IMR-90 (cell line): Measurements from ENCODE around the gene TTC38.

ENCODE experiments used
- BHLHE40 ChIP-seq: fragments of 150-350 bp; IDR thresholded peaks from 2 replicates; pipeline ENCODE4 v1.6.1; 2016; ENCODE audit warnings: mild to moderate bottlenecking, low read depth, low read length
- CEBPB ChIP-seq: IDR thresholded peaks from 2 replicates; pipeline ENCODE4 v1.6.1; 2012; ENCODE audit warnings: low read depth, low read length, improper control_type of control experiment
- CHD1 ChIP-seq: IDR thresholded peaks from 2 replicates; pipeline ENCODE4 v1.6.1; 2012; ENCODE audit warnings: low read depth, low read length, improper control_type of control experiment
- FOS ChIP-seq: fragments of 150-350 bp; IDR thresholded peaks from 2 replicates; pipeline ENCODE4 v1.6.1; 2016; ENCODE audit warnings: low read depth, low read length
- MAFK ChIP-seq: IDR thresholded peaks from 2 replicates; pipeline ENCODE4 v1.6.1; 2012; ENCODE audit warnings: low read depth, low read length, improper control_type of control experiment
- MAZ ChIP-seq: IDR thresholded peaks from 2 replicates; pipeline ENCODE4 v1.6.1; 2012; ENCODE audit warnings: low read depth, mild to moderate bottlenecking, low read length, improper control_type of control experiment, moderate library complexity, borderline replicate concordance
- MXI1 ChIP-seq: IDR thresholded peaks from 2 replicates; pipeline ENCODE4 v1.6.1; 2012; ENCODE audit warnings: low read depth, mild to moderate bottlenecking, low read length, moderate library complexity, borderline replicate concordance
- POLR2A ChIP-seq: IDR thresholded peaks from 2 replicates; pipeline ENCODE4 v1.6.1; 2012; ENCODE audit warnings: mild to moderate bottlenecking, low read depth, low read length
- RAD21 ChIP-seq: IDR thresholded peaks from 2 replicates; pipeline ENCODE4 v1.6.1; 2012; ENCODE audit warnings: low read length, improper control_type of control experiment
- RFX5 ChIP-seq: IDR thresholded peaks from 2 replicates; pipeline ENCODE4 v1.8.0; 2012; ENCODE audit warnings: low read depth, mild to moderate bottlenecking, low read length, moderate library complexity
- SMC3 ChIP-seq: fragments of 150-350 bp; IDR thresholded peaks from 2 replicates; pipeline ENCODE4 v1.6.1; 2016; ENCODE audit warnings: low read depth, mild to moderate bottlenecking, antibody characterized with exemption, low read length, moderate library complexity
- TF ChIP-seq, protein P1 (sequence below): conservative IDR thresholded peaks from 2 replicates; pipeline ENCODE4 v1.5.1; 2012; ENCODE audit warnings: mild to moderate bottlenecking, low read depth, low read length, improper control_type of control experiment
- TF ChIP-seq, protein P2 (sequence below): fragments of 150-350 bp; IDR thresholded peaks from 2 replicates; pipeline ENCODE4 v1.6.1; 2017; ENCODE audit warnings: mild to moderate bottlenecking, antibody characterized with exemption, low read length, low read depth
- TF ChIP-seq, protein P3 (sequence below): fragments of 150-350 bp; IDR thresholded peaks from 2 replicates; pipeline ENCODE4 v1.6.1; 2016; ENCODE audit warnings: low read depth, mild to moderate bottlenecking, low read length, moderate library complexity, borderline replicate concordance

- TF ChIP-seq CHD1 (no peak), SMC3 (no peak), RAD21 (peak; percentile 42; the same call in 1 of the 2 replicates), MAZ (0 out of 2 replicates have a peak, but pooled peaks have one; percentile 13), BHLHE40 (no peak), POLR2A (no peak), CEBPB (no peak), RFX5 (no peak), MXI1 (peak; percentile 96), FOS (no peak), MAFK (no peak)
- TF ChIP-seq, protein P1, sequence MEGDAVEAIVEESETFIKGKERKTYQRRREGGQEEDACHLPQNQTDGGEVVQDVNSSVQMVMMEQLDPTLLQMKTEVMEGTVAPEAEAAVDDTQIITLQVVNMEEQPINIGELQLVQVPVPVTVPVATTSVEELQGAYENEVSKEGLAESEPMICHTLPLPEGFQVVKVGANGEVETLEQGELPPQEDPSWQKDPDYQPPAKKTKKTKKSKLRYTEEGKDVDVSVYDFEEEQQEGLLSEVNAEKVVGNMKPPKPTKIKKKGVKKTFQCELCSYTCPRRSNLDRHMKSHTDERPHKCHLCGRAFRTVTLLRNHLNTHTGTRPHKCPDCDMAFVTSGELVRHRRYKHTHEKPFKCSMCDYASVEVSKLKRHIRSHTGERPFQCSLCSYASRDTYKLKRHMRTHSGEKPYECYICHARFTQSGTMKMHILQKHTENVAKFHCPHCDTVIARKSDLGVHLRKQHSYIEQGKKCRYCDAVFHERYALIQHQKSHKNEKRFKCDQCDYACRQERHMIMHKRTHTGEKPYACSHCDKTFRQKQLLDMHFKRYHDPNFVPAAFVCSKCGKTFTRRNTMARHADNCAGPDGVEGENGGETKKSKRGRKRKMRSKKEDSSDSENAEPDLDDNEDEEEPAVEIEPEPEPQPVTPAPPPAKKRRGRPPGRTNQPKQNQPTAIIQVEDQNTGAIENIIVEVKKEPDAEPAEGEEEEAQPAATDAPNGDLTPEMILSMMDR, result peak; percentile 32; the same call in 1 of the 2 replicates
- TF ChIP-seq, protein P2, sequence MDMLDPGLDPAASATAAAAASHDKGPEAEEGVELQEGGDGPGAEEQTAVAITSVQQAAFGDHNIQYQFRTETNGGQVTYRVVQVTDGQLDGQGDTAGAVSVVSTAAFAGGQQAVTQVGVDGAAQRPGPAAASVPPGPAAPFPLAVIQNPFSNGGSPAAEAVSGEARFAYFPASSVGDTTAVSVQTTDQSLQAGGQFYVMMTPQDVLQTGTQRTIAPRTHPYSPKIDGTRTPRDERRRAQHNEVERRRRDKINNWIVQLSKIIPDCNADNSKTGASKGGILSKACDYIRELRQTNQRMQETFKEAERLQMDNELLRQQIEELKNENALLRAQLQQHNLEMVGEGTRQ, result no peak; the same call in 1 of the 2 replicates
- TF ChIP-seq, protein P3, sequence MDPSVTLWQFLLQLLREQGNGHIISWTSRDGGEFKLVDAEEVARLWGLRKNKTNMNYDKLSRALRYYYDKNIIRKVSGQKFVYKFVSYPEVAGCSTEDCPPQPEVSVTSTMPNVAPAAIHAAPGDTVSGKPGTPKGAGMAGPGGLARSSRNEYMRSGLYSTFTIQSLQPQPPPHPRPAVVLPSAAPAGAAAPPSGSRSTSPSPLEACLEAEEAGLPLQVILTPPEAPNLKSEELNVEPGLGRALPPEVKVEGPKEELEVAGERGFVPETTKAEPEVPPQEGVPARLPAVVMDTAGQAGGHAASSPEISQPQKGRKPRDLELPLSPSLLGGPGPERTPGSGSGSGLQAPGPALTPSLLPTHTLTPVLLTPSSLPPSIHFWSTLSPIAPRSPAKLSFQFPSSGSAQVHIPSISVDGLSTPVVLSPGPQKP, result no peak
Measured at GRCh38 chr22:46296257-46297150, 28.7 kb downstream of the TTC38 start, which contains the start of gene GTSE1.
